NCI-H1048 (cell line): ENCODE data around the gene NAGK.

ENCODE experiments used
- DNase-seq: peaks from one replicate; lab custom pipeline; 2025; lab: John Stamatoyannopoulos, UW

NAGK gene

DNA sequence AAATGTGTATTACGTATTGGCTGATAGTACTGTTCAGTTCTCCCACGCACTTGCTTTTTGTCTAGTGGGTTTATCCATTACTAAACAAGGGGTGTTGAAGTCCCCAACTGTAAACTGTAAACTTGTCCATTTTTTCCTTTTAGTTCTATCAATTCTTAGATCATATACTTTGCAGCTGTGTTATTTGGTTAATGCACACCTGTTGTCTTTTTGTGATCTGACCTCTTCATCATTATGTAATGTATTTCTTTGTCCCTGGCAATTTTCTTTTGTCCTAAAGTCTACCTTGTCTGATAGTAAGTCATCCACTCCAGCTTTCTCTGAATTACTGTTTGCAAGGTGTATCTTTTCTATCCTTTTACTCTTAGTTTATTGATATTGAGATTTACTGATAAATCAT is 39.6 kb downstream of the NAGK start:
- no peak for DNase-seq

DNA sequence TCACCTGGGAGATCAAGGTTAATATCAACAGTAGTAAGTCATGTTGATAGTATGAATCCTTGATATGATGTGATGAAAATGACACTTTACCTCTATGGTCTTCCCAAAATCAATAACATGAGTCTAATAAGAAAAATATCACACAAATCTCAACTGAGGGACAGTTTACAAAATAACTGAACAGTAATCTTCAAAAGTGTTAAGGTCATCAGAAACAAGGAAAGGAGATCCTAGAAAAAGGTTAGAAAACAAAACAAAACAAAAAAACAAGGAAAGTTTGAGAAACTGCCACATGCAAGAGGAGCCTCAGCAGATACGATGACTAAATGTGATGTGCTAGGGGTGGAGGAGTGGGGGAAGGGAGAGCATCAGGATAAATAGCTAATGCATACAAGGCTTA is 45.4 kb downstream of the NAGK start:
- no peak for DNase-seq

GRCh38 chr2:71117063-71117462 is 48.6 kb downstream of the NAGK start:
- no peak for DNase-seq

DNA sequence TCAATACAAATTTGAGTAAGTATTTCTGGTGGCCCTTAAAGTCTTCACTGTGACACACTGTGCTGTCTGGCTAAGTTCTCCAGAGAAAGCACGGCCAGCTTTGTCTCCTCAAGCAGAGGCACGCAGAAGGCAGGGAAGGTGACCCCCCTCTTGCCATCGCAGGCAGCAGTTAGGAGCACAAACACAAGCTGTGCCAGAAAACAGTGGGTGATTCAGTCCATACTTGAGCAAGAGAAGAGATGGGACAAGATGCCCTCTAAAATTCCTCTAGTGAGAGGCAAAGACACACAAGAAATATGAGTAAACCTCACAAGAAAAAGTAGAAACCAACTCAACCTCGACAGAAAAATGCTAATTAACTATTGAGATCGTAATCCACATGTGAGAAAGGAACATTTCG is 51.7 kb downstream of the NAGK start:
- no peak for DNase-seq

DNA sequence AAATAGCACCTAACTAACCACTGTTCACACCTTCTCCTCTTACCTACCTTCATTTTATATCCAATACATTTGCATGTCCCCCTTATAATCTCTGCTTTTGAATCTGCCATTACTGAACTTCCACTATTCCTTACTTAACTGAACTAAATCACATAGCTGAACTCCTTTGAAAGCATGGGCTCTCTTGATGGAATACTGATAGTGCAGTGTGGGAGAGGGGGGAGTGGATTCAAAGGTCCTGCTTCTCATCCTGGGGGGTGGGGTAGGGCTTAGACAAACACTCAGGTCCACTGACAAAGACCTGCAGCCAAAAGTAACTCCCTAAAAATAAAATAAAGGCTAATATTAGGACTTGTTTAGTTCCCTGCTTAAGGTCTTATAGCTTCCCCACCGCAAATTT is 53.0 kb downstream of the NAGK start:
- DNase-seq: no peak

DNA sequence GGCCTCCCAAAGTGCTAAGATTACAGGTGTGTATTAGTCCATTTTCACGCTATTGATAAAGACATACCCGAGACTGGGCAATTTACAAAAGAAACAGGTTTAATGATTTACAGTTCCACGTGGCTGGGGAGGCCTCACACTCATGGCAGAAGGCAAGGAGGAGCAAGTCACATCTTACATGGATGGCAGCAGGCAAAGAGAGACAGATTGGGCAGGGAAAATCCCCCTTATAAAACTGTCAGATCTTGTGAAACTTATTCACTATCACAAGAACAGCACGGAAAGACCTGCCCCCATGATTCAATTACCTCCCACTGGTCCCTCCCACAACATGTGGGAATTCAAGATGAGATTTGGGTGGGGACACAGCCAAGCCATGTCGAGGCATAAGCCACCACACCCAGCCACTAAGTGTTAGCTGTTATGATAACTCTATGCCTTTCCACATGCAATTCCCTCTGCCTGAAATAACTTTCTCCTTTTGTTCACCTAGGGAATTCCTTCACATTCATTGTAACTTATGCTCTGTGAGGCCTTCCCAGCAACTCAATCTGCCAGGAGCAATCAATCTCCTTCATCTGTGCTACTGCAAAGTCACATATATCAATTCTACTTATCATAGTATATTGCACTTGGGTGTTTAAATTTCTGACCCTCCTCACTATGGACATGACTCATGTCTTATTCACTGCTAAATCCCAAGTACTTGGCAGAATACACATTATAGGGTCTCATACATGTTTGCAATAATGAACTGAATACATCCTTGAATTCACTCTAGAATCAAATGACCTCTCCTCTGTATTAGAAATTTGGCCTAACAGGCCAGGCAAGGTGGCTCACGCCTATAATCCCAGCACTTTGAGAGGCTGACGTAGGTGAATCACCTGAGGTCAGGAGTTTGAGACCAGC is 54.2 kb downstream of the NAGK start:
- no peak for DNase-seq

DNA sequence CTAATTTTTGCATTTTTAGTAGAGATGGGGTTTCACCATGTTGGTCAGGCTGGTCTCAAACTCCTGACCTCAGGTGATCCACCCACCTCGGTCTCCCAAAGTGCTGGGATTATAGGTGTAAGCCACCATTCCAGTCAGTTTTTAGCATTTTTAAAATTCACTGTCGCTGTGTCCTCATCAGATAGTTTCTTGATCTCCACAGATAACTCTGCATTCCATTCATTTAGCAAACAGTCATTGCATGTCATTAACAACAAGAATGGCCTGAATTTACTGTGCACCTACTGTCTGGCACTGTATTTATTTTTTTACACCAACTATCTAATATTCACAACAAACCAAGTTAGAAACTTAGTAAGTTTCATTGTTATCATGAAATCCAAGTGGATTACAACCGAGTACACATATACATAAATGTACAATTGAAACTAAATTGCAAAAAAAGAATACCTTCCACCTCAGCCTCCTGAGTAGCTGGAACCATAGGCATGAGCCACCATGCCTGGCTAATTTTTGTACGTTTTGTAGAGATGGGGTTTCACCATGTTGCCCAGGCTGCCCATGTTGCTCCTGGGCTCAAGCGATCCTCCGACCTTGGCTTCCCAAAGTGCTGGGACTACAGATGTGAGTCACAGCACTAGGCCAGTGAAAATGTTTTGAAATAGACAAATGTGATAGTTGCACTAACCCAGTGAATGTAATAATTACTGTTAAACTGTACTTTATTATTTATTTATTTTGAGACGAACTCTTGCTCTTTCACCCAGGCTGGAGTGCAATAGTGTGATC is 57.3 kb downstream of the NAGK start:
- DNase-seq: no peak

DNA sequence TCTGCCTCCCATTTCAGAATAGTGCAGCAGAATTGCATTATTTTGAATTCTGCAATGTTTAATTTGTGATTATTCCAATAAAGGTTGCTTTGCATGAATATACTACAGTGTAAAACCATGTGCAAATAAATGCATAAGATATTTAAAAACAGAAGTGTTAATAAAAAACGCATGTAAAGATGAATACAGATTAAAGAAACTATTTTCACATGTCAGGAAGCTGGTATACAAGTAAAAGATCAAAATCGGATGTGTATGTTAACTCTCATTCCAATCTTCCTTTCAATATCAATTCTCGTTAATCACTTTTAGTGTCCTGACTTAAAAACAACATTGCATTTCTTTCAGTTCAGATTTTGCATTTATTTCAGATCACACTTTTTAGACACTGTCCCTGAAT is 58.5 kb downstream of the NAGK start:
- DNase-seq: no peak
